Neuron (in vitro differentiated cells): ENCODE data around the gene PNPLA3.
A peak's percentile ranks its signal among the peaks of the same experiment; 100 is the strongest.

Source experiments
- H2AFZ ChIP-seq: one replicate; pipeline ENCODE4 v1.6.1; 2013; ENCODE audit warnings: low read depth, mild to moderate bottlenecking, inconsistent platforms, low read length, moderate library complexity
- H3K27me3 ChIP-seq: one replicate; pipeline ENCODE4 v1.6.1; 2013; ENCODE audit warnings: low read length; ENCODE audit not compliant: insufficient read depth
- H3K36me3 ChIP-seq: one replicate; pipeline ENCODE4 v1.6.1; 2013; ENCODE audit warnings: low read length; ENCODE audit not compliant: insufficient read depth
- H3K4me1 ChIP-seq: one replicate; pipeline ENCODE4 v1.6.1; 2013; ENCODE audit warnings: low read length; ENCODE audit not compliant: insufficient read depth
- H3K4me3 ChIP-seq: 2 replicates; pipeline ENCODE4 v1.5.1; 2013; ENCODE audit warnings: mild to moderate bottlenecking, low read length, moderate library complexity
- H3K9me3 ChIP-seq: one replicate; pipeline ENCODE4 v1.6.1; 2013; ENCODE audit warnings: low read length

PNPLA3 gene

DNA sequence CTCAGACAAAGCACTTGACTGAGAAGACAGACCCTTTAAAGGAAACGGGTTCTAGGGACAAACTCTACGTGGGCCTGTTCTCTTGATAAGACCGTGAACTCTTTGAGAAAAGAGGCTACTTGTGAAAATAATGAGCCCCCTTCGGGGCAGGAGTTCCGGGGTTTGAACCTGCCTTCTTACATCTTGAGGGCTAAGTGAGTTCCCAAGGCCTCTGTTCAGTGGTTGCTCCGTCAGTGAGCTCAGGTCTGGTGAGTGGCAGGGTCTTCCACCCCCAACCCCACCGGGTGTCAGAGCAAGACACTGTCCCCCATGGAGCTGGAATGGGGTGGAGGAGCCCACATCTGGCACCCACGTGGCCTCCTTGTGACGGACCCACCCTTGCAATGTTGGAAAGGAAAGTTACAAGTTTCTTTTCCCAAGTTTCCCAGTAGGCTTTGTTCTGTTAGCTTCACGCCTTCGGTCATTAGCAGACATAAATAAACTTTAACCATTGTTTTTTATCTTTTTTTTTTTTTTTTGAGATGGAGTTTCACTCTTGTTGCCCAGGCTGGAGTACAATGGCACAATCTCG is 25.3 kb downstream of the PNPLA3 start:
- H3K36me3 ChIP-seq = no peaks in the 10 kb centered on the region
- H3K27me3 ChIP-seq = no peaks in the 10 kb centered on the region
- H3K4me1 ChIP-seq = peaks cover 13% of the 10 kb centered on the region
- H3K9me3 ChIP-seq = no peaks in the 10 kb centered on the region
- H3K4me3 ChIP-seq = no peak overlapping the region
- no peak overlapping the region for H2AFZ ChIP-seq

GRCh38 chr22:43951391-43951790 is 27.8 kb downstream of the PNPLA3 start:
- no peaks in the 10 kb centered on the region for H3K9me3 ChIP-seq
- no peaks in the 10 kb centered on the region for H3K36me3 ChIP-seq
- peaks cover 26% of the 10 kb centered on the region for H3K4me1 ChIP-seq
- no peak overlapping the region for H2AFZ ChIP-seq
- no peaks in the 10 kb centered on the region for H3K27me3 ChIP-seq
- H3K4me3 ChIP-seq = no peak overlapping the region

- Histone ChIP-seq H3K4me1 (peaks cover 24% of the 10 kb centered on the region), H2AFZ (no peak overlapping the region), H3K27me3 (no peaks in the 10 kb centered on the region), H3K9me3 (no peaks in the 10 kb centered on the region), H3K4me3 (no peak overlapping the region), H3K36me3 (no peaks in the 10 kb centered on the region)
Observed at GRCh38 chr22:43951966-43952365, 28.4 kb downstream of the PNPLA3 start.

- peak overlapping the region; percentile 76 for H3K4me3 ChIP-seq
- H3K9me3 ChIP-seq = no peaks in the 10 kb centered on the region
- H3K4me1 ChIP-seq = peaks cover 18% of the 10 kb centered on the region
- no peaks in the 10 kb centered on the region for H3K27me3 ChIP-seq
- H3K36me3 ChIP-seq = no peaks in the 10 kb centered on the region
- H2AFZ ChIP-seq = peak overlapping the region; percentile 35
Observed at GRCh38 chr22:43953988-43954785, 30.6 kb downstream of the PNPLA3 start.

DNA sequence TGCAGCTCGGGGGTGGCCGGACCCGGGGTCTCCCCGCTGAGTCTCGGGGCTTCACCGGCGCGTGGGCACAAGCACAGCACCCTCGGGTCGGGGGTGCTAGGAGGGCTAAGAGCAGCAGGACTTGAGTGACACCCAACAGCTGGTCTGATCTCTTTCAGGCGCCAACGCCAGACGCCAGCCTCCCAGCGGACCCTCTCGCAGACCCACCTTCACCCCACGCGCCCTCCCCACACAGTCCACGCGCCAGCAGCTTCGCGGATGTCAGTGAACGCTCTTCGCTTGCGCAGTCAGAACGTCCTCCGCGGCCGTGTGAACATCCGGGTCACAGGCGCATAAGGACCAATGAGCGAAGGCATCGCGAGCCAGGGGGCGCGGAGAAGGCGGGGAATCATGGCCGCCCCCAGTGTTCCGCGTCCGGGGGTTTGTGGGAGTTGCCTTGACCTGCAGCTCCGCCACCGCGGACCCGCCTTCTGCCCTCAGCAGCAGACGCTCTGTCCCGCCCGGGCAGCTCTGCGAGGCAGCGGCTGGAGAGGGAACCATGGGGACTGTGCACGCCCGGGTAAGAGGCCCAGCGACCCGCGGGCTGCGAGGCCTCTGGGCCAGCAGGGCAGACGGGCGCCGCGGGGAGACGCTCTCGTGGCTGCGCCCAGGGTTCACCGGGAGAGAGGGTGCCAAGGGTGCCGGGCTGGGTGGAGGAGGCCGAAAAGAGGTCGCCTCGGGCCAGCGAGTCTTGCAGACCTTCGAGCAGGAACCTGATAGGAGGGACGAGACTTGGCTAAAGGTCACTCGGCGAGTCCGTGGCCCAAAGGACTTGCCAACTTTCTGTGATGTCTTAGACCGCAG is 31.7 kb downstream of the PNPLA3 start, which contains the start of gene SAMM50:
SAMM50 (plus strand) TSS at position 403 of the 843 bp plus-strand sequence; CDS start at position 539, 136 bp downstream.
- Histone ChIP-seq H3K4me3 (peak within 1 kb of the TSS; percentile 76), H3K9me3 (no peaks in the 10 kb centered on the region), H3K27me3 (no peaks in the 10 kb centered on the region), H3K4me1 (peaks cover 18% of the 10 kb centered on the region), H3K36me3 (no peaks in the 10 kb centered on the region), H2AFZ (peak within 1 kb of the TSS; percentile 35)

DNA sequence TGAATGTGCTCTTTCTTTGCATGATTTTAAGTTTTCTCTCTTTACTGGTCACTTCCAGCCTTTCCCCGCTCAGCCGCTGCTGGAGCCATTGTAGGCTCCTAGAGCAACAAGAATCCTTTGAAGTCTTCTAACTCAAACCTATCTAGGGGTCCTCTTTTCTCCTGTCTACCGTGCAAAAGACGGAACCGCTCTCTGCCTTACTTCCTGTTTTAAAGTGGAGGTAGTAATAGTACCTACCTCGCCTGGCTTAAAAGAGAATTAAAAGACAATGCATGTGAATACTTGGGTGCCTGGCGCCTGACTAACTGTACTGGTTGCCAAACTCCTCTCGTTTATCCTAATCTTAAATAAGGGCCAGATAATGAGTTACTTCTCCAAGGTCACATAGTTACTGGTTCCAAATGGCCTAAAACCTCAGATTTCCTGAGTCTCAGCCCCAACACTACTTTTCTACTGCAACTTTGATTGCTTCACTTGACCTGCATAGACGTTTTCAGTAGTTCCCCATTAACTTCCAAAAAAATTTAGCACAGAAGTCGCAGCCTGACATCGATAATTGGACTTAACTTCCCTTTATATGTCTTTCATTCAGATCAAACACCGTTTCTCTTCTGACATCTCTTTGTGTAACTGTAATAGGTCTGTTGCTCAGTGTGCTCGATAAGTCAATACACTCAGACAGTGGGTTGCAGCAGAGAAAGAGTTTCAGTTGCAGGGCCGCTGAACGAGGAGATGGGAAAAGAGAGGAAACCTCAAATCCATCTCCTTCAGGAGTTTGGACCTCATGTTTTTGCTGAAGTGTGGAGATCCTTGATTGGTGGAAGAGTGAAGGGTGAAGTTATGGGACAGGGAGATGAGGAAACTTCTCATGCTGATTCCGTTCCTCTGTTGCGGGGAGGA is 32.5 kb downstream of the PNPLA3 start:
- Histone ChIP-seq H3K4me3 (peak overlapping the region; percentile 76), H3K36me3 (no peaks in the 10 kb centered on the region), H3K27me3 (no peaks in the 10 kb centered on the region), H3K9me3 (no peaks in the 10 kb centered on the region), H3K4me1 (peaks cover 18% of the 10 kb centered on the region), H2AFZ (peak overlapping the region; percentile 35)

DNA sequence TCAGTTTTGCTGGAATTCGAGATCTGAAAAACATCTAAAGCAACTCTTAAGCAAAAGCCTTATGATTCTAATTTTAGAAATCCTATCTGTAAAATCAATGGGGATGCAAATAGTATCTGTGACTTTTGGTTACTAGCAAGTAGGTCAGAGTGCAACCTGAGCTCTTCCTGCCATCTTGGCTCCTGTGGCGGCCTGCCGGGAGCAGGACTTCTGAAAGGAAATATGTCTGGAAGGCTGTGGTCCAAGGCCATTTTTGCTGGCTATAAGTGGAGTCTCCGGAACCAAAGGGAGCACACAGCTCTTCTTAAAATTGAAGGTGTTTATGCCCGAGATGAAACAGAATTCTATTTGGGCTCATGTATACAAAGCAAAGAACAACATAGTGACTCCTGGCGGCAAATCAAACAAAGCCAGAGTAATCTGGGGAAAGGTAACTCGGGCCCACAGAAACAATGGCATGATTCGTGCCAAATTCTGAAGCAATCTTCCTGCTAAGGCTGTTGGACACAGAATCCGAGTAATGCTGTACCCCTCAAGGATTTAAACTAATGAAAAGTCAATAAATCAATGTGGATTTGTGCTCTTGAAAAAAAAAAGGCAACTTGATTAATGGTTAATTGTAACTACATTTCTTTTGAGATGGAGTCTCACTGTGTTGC is 33.3 kb downstream of the PNPLA3 start:
- Histone ChIP-seq H2AFZ (no peak overlapping the region), H3K4me1 (peaks cover 18% of the 10 kb centered on the region), H3K36me3 (no peaks in the 10 kb centered on the region), H3K9me3 (no peaks in the 10 kb centered on the region), H3K27me3 (no peaks in the 10 kb centered on the region), H3K4me3 (peak overlapping the region; percentile 76)

GRCh38 chr22:43957871-43958270 is 34.3 kb downstream of the PNPLA3 start:
- H3K36me3 ChIP-seq = peaks cover 1% of the 10 kb centered on the region
- H3K4me3 ChIP-seq = no peak overlapping the region
- peaks cover 18% of the 10 kb centered on the region for H3K4me1 ChIP-seq
- no peaks in the 10 kb centered on the region for H3K27me3 ChIP-seq
- no peak overlapping the region for H2AFZ ChIP-seq
- H3K9me3 ChIP-seq = no peaks in the 10 kb centered on the region

- H2AFZ ChIP-seq = no peak overlapping the region
- no peak overlapping the region for H3K4me3 ChIP-seq
- H3K4me1 ChIP-seq = no peaks in the 10 kb centered on the region
- H3K27me3 ChIP-seq = no peaks in the 10 kb centered on the region
- H3K9me3 ChIP-seq = no peaks in the 10 kb centered on the region
- peaks cover 57% of the 10 kb centered on the region for H3K36me3 ChIP-seq
Observed at GRCh38 chr22:43964314-43964857, 40.8 kb downstream of the PNPLA3 start.

- peaks cover 68% of the 10 kb centered on the region for H3K36me3 ChIP-seq
- H3K27me3 ChIP-seq = no peaks in the 10 kb centered on the region
- no peak overlapping the region for H3K4me3 ChIP-seq
- no peaks in the 10 kb centered on the region for H3K9me3 ChIP-seq
- H2AFZ ChIP-seq = no peak overlapping the region
- no peaks in the 10 kb centered on the region for H3K4me1 ChIP-seq
Observed at GRCh38 chr22:43967069-43967468, 43.5 kb downstream of the PNPLA3 start.

DNA sequence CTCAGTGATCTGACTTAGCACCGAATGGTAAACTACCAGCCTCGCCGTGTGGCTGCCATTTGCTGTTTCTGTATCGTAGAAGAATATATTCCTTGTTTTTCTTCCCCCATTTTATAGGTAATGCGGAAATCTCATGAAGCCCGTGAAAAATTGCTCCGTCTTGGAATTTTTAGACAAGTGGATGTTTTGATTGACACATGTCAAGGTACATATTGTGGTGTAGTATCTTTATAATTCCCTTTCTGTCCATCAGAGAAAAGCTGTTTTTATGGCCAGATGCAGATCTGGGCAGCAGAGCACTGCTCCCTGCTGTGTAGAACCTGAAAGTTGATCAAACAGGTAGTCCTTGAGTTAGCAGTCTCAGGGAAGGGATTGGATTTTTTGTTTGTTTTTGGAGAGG is 45.0 kb downstream of the PNPLA3 start:
- Histone ChIP-seq H3K27me3 (no peaks in the 10 kb centered on the region), H3K36me3 (peaks cover 74% of the 10 kb centered on the region), H3K4me1 (no peaks in the 10 kb centered on the region), H3K4me3 (no peak overlapping the region), H3K9me3 (no peaks in the 10 kb centered on the region), H2AFZ (no peak overlapping the region)
